Measurements from ENCODE around the gene DGKD.

The DGKD gene

GRCh38 chr2:233462826-233463470, 108.7 kb downstream of the DGKD start:
- Histone ChIP-seq H3K9ac (ENCODE audit: low read length) (no peak overlapping the region), H3K36me3 (ENCODE audit: control insufficient read depth, low read depth, low read length) (peaks cover 8% of the 10 kb centered on the region), H3K27ac (ENCODE audit: low read length) (no peak overlapping the region), H3K4me1 (ENCODE audit: control insufficient read depth, low read depth, low read length) (no peaks in the 10 kb centered on the region), H3K27me3 (ENCODE audit: control insufficient read depth, insufficient read depth, low read length) (no peaks in the 10 kb centered on the region), H3K9me3 (ENCODE audit: control insufficient read depth, low read depth, low read length) (no peaks in the 10 kb centered on the region), H3K4me3 (ENCODE audit: low read length) (no peak overlapping the region)

- H3K36me3 ChIP-seq (ENCODE audit: control insufficient read depth, low read depth, low read length): peaks cover 8% of the 10 kb centered on the region
- H3K27me3 ChIP-seq (ENCODE audit: control insufficient read depth, insufficient read depth, low read length): no peaks in the 10 kb centered on the region
- H3K9me3 ChIP-seq (ENCODE audit: control insufficient read depth, low read depth, low read length): no peaks in the 10 kb centered on the region
- no peaks in the 10 kb centered on the region for H3K4me1 ChIP-seq (ENCODE audit: control insufficient read depth, low read depth, low read length)
- no peak overlapping the region for H3K4me3 ChIP-seq (ENCODE audit: low read length)
- H3K27ac ChIP-seq (ENCODE audit: low read length): no peak overlapping the region
- H3K9ac ChIP-seq (ENCODE audit: low read length): no peak overlapping the region
Measured at GRCh38 chr2:233463586-233463985, 109.3 kb downstream of the DGKD start.

GRCh38 chr2:233464056-233464455, 109.8 kb downstream of the DGKD start:
- Histone ChIP-seq H3K4me1 (ENCODE audit: control insufficient read depth, low read depth, low read length) (no peaks in the 10 kb centered on the region), H3K27me3 (ENCODE audit: control insufficient read depth, insufficient read depth, low read length) (no peaks in the 10 kb centered on the region), H3K4me3 (ENCODE audit: low read length) (no peak overlapping the region), H3K36me3 (ENCODE audit: control insufficient read depth, low read depth, low read length) (peaks cover 13% of the 10 kb centered on the region), H3K9ac (ENCODE audit: low read length) (no peak overlapping the region), H3K27ac (ENCODE audit: low read length) (no peak overlapping the region), H3K9me3 (ENCODE audit: control insufficient read depth, low read depth, low read length) (no peaks in the 10 kb centered on the region)

GRCh38 chr2:233464531-233465240, 110.4 kb downstream of the DGKD start:
- Histone ChIP-seq H3K27ac (ENCODE audit: low read length) (no peak overlapping the region), H3K36me3 (ENCODE audit: control insufficient read depth, low read depth, low read length) (peaks cover 17% of the 10 kb centered on the region), H3K9ac (ENCODE audit: low read length) (no peak overlapping the region), H3K9me3 (ENCODE audit: control insufficient read depth, low read depth, low read length) (no peaks in the 10 kb centered on the region), H3K4me1 (ENCODE audit: control insufficient read depth, low read depth, low read length) (no peaks in the 10 kb centered on the region), H3K4me3 (ENCODE audit: low read length) (no peak overlapping the region), H3K27me3 (ENCODE audit: control insufficient read depth, insufficient read depth, low read length) (no peaks in the 10 kb centered on the region)

GRCh38 chr2:233466991-233467603, 112.8 kb downstream of the DGKD start:
- Histone ChIP-seq H3K9ac (ENCODE audit: low read length) (no peak overlapping the region), H3K36me3 (ENCODE audit: control insufficient read depth, low read depth, low read length) (peaks cover 17% of the 10 kb centered on the region), H3K4me1 (ENCODE audit: control insufficient read depth, low read depth, low read length) (no peaks in the 10 kb centered on the region), H3K27me3 (ENCODE audit: control insufficient read depth, insufficient read depth, low read length) (no peaks in the 10 kb centered on the region), H3K9me3 (ENCODE audit: control insufficient read depth, low read depth, low read length) (no peaks in the 10 kb centered on the region), H3K27ac (ENCODE audit: low read length) (no peak overlapping the region), H3K4me3 (ENCODE audit: low read length) (no peak overlapping the region)

GRCh38 chr2:233468047-233468740, 113.9 kb downstream of the DGKD start:
- Histone ChIP-seq H3K36me3 (ENCODE audit: control insufficient read depth, low read depth, low read length) (peaks cover 17% of the 10 kb centered on the region), H3K4me1 (ENCODE audit: control insufficient read depth, low read depth, low read length) (no peaks in the 10 kb centered on the region), H3K27ac (ENCODE audit: low read length) (no peak overlapping the region), H3K9ac (ENCODE audit: low read length) (no peak overlapping the region), H3K9me3 (ENCODE audit: control insufficient read depth, low read depth, low read length) (no peaks in the 10 kb centered on the region), H3K27me3 (ENCODE audit: control insufficient read depth, insufficient read depth, low read length) (no peaks in the 10 kb centered on the region), H3K4me3 (ENCODE audit: low read length) (no peak overlapping the region)

- no peaks in the 10 kb centered on the region for H3K9me3 ChIP-seq (ENCODE audit: control insufficient read depth, low read depth, low read length)
- no peak overlapping the region for H3K9ac ChIP-seq (ENCODE audit: low read length)
- H3K27ac ChIP-seq (ENCODE audit: low read length): no peak overlapping the region
- peaks cover 14% of the 10 kb centered on the region for H3K36me3 ChIP-seq (ENCODE audit: control insufficient read depth, low read depth, low read length)
- no peaks in the 10 kb centered on the region for H3K4me1 ChIP-seq (ENCODE audit: control insufficient read depth, low read depth, low read length)
- no peaks in the 10 kb centered on the region for H3K27me3 ChIP-seq (ENCODE audit: control insufficient read depth, insufficient read depth, low read length)
- no peak overlapping the region for H3K4me3 ChIP-seq (ENCODE audit: low read length)
Measured at GRCh38 chr2:233468741-233469110, 114.4 kb downstream of the DGKD start.

- Histone ChIP-seq H3K4me3 (ENCODE audit: low read length) (no peak overlapping the region), H3K36me3 (ENCODE audit: control insufficient read depth, low read depth, low read length) (peaks cover 12% of the 10 kb centered on the region), H3K4me1 (ENCODE audit: control insufficient read depth, low read depth, low read length) (no peaks in the 10 kb centered on the region), H3K27me3 (ENCODE audit: control insufficient read depth, insufficient read depth, low read length) (no peaks in the 10 kb centered on the region), H3K27ac (ENCODE audit: low read length) (no peak overlapping the region), H3K9me3 (ENCODE audit: control insufficient read depth, low read depth, low read length) (no peaks in the 10 kb centered on the region), H3K9ac (ENCODE audit: low read length) (no peak overlapping the region)
Measured at GRCh38 chr2:233469261-233470010, 115.1 kb downstream of the DGKD start.

- Histone ChIP-seq H3K36me3 (ENCODE audit: control insufficient read depth, low read depth, low read length) (peaks cover 12% of the 10 kb centered on the region), H3K4me3 (ENCODE audit: low read length) (no peak overlapping the region), H3K9me3 (ENCODE audit: control insufficient read depth, low read depth, low read length) (no peaks in the 10 kb centered on the region), H3K4me1 (ENCODE audit: control insufficient read depth, low read depth, low read length) (no peaks in the 10 kb centered on the region), H3K27ac (ENCODE audit: low read length) (no peak overlapping the region), H3K9ac (ENCODE audit: low read length) (no peak overlapping the region), H3K27me3 (ENCODE audit: control insufficient read depth, insufficient read depth, low read length) (no peaks in the 10 kb centered on the region)
Measured at GRCh38 chr2:233470011-233470687, 115.9 kb downstream of the DGKD start.

- no peak overlapping the region for H3K27ac ChIP-seq (ENCODE audit: low read length)
- H3K36me3 ChIP-seq (ENCODE audit: control insufficient read depth, low read depth, low read length): peaks cover 12% of the 10 kb centered on the region
- H3K27me3 ChIP-seq (ENCODE audit: control insufficient read depth, insufficient read depth, low read length): no peaks in the 10 kb centered on the region
- H3K9ac ChIP-seq (ENCODE audit: low read length): no peak overlapping the region
- no peaks in the 10 kb centered on the region for H3K4me1 ChIP-seq (ENCODE audit: control insufficient read depth, low read depth, low read length)
- H3K4me3 ChIP-seq (ENCODE audit: low read length): no peak overlapping the region
- no peaks in the 10 kb centered on the region for H3K9me3 ChIP-seq (ENCODE audit: control insufficient read depth, low read depth, low read length)
Measured at GRCh38 chr2:233470839-233471238, 116.5 kb downstream of the DGKD start.
